K562 (cell line): ENCODE measurements around the gene APOC4. TPM values are rescaled to one million over a fixed set of nuclear protein-coding genes. Genes with fewer than 3 reads are reported as not detected.

Experiments
- ESRRA ChIP-seq: fragments of 450-650 bp; IDR thresholded peaks from 2 replicates; pipeline ENCODE4 v1.6.1; 2014; ENCODE audit warnings: low read depth, mild to moderate bottlenecking, moderate library complexity, borderline replicate concordance
- GMEB1 ChIP-seq: fragments of 250-450 bp; sonication (Bioruptor Pico); IDR thresholded peaks from 2 replicates; pipeline ENCODE4 v1.4.0; 2020; ENCODE audit warnings: mild to moderate bottlenecking
- KAT7 ChIP-seq: sonication (generic); formaldehyde crosslinking; IDR thresholded peaks from 2 replicates; pipeline ENCODE4 v1.8.0; 2022; ENCODE audit warnings: missing genetic modification reagents, mild to moderate bottlenecking, borderline replicate concordance
- MTA1 ChIP-seq: fragments of 450-650 bp; IDR thresholded peaks from 2 replicates; pipeline ENCODE4 v1.6.1; 2017; ENCODE audit warnings: borderline replicate concordance
- PHF20 ChIP-seq: fragments of 450-650 bp; IDR thresholded peaks from 2 replicates; pipeline ENCODE4 v1.6.1; 2018; ENCODE audit not compliant: partially characterized antibody
- POLR2A ChIP-seq: fragments of 450-650 bp; conservative IDR thresholded peaks from 2 replicates; pipeline ENCODE4 v1.6.1; 2016
- PRDM10 ChIP-seq: fragments of 450-650 bp; IDR thresholded peaks from 2 replicates; pipeline ENCODE4 v1.6.1; 2018; ENCODE audit not compliant: partially characterized antibody
- RAD21 ChIP-seq, 2 experiments: fragments of 250-450 bp in 1 of 2; fragments of 450-650 bp in 1 of 2; sonication (Bioruptor Pico) in 1 of 2; formaldehyde crosslinking in 1 of 2; IDR thresholded peaks in 1 of 2; conservative IDR thresholded peaks in 1 of 2; 2 replicates each; pipeline versions ENCODE4 v1.4.0 to v1.8.0; 2020 to 2022; ENCODE audit warnings: mild to moderate bottlenecking in 2 of 2, moderate library complexity in 1 of 2
- RFX7 ChIP-seq: fragments of 250-450 bp; sonication (Bioruptor Pico); IDR thresholded peaks from 2 replicates; pipeline ENCODE4 v1.5.1; 2021; ENCODE audit warnings: mild to moderate bottlenecking
- SREBF1 ChIP-seq: fragments of 150-350 bp; IDR thresholded peaks from 2 replicates; pipeline ENCODE4 v1.6.1; 2014; ENCODE audit warnings: antibody characterized with exemption, low read depth, low read length, borderline replicate concordance
- TCF15 ChIP-seq: fragments of 250-450 bp; sonication (Bioruptor Pico); IDR thresholded peaks from 2 replicates; pipeline ENCODE4 v1.8.0; 2022; ENCODE audit warnings: moderate library complexity, mild to moderate bottlenecking, inconsistent platforms
- TGIF2 ChIP-seq: sonication (generic); formaldehyde crosslinking; IDR thresholded peaks from 2 replicates; pipeline ENCODE4 v1.8.1; 2022; ENCODE audit warnings: mild to moderate bottlenecking, missing genetic modification reagents, moderate library complexity
- ZBTB9 ChIP-seq: fragments of 450-650 bp; formaldehyde crosslinking; IDR thresholded peaks from 2 replicates; pipeline ENCODE4 v1.4.0; 2020; ENCODE audit warnings: mild to moderate bottlenecking, moderate library complexity
- ZNF282 ChIP-seq: sonication (generic); formaldehyde crosslinking; IDR thresholded peaks from 2 replicates; pipeline ENCODE4 v1.8.1; 2023; ENCODE audit warnings: missing genetic modification reagents
- ZNF592 ChIP-seq: fragments of 450-650 bp; IDR thresholded peaks from 2 replicates; pipeline ENCODE4 v1.6.1; 2017; ENCODE audit warnings: antibody characterized with exemption, mild to moderate bottlenecking
- polyA plus RNA-seq, 8 experiments: library from polyadenylated mRNA; depleted of rRNA in 4 of 8; stranded (reverse) in 5 of 8; unstranded in 3 of 8; fragments of >200 nt; fragmentation: Nextera tagmentation in 2 of 8; fragmentation: Illumina TruSeq in 1 of 8; extraction: Ambion mirVana in 2 of 8; extraction: Trizol in 1 of 8; gene quantifications; 2 replicates each; pipeline versions ENCODE4 v1.2.1 to v1.2.3, GENCODE V29; 2011 to 2014; ENCODE audit warnings: inconsistent platforms in 1 of 8, missing spikeins in 1 of 8
- total RNA-seq, 7 experiments: library from RNA; depleted of rRNA in 6 of 7; stranded (reverse); fragments of >200 nt in 6 of 7; fragmentation: Illumina TruSeq in 2 of 7; extraction: Trizol in 2 of 7; gene quantifications; 2 replicates each; pipeline versions ENCODE4 v1.2.1 to v1.2.3, GENCODE V29; 2011 to 2021; ENCODE audit warnings: low replicate concordance in 1 of 7

Gene APOC4
- total and polyA plus RNA-seq, 9 of the 15 experiments (the other 6 are each of a cell fraction or from before 2014, with no cell fraction given): 0.46 TPM; not detected in 8

GRCh38 chr19:44904426-44904994 lies 37.5 kb upstream of the APOC4 start (continued):
- TF ChIP-seq PHF20 (peak; percentile 19), ZNF592 (no peak), PRDM10 (peak; percentile 8), RFX7 (no peak), TGIF2 (CRISPR knock-in tag) (no peak), KAT7 (CRISPR knock-in tag) (no peak), RAD21 (CRISPR knock-in tag; conservative IDR thresholded peaks at IDR 0.05 in 1 of 2, IDR thresholded peaks at IDR 0.05 in 1 of 2) (peak in 1 of 2 experiments; percentile 46; a peak in 2 of 4 replicates), MTA1 (no peak), POLR2A (peak; percentile 50), ZBTB9 (CRISPR knock-in tag) (no peak), GMEB1 (0 out of 2 replicates have a peak, but pooled peaks have one; percentile 26), ESRRA (peak; percentile 78), SREBF1 (no peak), ZNF282 (CRISPR knock-in tag) (0 out of 2 replicates have a peak, but pooled peaks have one; percentile 34), TCF15 (CRISPR knock-in tag) (0 out of 2 replicates have a peak, but pooled peaks have one; percentile 28)
